ENCODE measurements around the gene WDR86.

The WDR86 gene

DNA sequence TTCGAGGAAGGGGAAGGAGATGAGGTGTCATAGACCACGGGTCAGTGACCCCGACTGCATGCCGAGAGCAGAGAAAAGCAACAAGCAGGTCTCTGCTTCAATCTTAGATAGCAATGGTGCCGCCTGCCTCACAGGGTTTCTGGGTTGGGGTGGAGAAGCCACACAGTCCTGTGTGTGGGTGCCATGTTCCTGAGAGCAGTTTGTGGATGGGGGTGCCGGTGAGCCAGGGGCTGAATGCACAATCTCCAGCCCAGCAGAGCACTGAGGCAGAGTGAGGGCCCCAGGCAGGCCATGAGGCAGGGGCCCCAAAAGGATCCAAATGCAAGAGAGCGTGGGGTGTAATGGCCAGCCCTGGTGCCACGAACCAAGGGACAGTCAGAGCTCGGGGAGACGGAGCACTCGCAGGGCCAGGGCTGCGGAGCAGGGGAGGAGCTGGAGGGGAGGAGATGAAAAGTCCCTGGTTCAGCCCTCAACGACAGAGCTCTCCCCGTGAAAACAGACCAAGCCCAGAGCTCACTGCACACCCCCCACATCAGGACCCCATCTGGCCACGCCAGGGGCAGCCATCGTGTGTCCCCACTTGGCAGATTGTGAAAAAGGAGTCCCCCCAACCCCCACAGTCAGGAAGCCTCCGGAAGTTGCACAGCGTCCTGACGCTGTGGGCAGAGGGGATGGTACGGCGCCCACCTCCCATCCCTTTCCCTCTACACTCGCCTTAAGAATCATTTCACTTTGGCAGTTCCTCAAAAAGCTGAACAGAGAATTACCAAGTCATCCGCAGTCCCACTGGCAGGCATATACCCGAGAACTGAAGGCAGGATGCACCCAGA lies 19.9 kb downstream of the WDR86 start:
- no peak for FAIRE-seq

- FAIRE-seq, result no peak
These were observed 20.6 kb downstream of the WDR86 start for GRCh38 chr7:151389096-151389767.

DNA sequence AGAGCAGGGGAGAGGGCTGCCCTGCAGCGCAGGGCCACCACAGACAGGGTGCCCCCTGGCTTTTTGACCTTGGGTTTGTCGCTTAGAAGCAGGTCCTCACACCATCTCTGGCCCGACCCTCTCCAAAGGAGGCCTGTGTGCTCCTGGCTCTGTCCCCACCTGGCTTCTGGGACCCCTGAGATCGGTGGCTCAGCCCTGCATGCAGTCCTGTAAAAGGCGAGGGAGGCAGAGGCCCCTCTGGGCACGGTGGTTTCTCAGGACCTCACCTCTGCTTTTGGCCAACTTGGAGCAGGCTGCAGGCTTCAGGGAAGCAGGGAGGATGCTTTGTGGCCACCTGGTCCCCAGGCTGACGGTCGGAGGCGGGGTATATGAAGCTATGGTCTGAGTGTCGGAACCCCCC lies 21.4 kb downstream of the WDR86 start:
- no peak for FAIRE-seq

GRCh38 chr7:151388007-151388297 lies 21.9 kb downstream of the WDR86 start:
- FAIRE-seq, result no peak

DNA sequence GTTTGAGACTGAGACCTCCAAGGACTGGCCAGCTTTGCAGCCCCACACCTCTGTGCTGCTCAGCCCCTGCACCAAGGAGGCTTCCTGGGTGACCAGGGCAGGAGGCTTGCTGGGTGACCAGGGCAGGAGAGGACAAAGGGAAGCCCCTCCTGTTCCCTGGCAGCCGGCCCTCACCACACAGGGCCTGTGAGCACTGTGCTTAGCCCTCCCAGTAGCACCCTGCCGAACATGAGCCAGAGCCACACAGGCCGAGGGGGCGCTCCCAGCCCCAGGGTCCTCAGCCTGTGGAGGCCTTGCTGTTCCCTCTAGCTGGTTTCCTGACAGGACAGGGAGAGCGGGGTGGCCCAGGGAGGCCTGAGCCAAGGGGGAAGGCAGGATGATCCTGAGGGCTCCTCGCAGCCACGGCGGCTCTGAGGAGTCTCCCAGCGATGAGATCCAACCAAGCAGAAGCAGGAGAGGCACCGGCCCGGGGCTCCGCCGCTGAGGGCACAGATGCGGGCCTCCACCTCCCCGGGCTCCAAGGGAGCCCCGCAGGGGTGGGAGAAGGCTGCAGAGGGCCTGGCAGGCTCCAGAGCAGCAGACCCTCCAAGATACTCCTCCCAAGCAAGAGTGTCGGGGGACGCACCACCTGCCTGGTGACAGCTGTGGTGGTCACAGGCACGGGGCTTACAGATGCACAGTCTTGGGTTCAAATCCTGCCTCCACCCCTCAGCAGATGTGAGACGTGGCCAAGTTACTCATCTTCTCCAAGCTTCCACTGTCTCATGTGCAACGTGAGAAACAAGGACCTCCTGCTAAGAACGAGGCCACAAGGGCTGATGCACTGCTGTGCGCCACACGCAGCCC lies 22.5 kb downstream of the WDR86 start:
- FAIRE-seq, result no peak

DNA sequence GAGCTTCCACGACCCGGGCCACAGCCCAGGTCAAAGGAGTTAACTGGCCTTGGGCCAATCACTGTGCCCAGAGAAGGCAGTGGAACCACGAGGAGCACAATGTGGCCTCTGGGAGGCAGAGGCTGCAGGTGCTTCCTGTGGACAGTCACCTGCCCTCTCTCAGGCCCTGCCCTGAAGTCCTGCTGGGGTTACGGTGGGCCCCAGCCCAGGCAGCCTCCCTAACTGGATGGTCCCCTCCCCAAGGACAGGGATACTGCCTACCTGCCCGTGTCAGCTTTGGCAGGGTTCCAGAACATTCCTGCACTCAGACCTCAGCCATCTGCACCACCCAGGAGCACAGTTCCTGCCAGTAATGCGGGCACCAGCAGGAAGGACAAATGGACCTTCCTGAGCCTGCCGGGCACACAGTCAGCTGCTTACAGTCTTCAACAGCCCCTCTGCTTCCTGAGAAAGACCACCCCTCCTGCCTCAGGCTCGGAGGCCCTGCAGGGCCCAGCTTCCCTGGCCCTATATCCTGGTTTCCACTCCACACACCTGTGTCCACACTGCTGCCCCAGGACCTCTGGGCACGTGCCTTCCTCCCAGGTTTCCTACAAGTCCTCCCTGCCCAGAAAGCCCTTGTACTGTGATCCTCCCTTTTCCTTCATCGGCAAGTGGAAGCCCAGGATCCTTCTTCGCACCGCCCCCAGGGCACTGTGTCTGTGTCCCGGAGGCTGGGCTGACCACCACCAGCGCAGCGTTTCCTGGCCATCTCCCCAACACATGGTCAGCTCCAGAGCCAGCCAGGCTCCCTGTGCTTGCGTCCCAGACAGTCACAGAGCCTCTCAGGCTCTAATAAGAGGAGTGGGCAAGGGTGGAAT lies 23.3 kb downstream of the WDR86 start:
- FAIRE-seq, result no peak

DNA sequence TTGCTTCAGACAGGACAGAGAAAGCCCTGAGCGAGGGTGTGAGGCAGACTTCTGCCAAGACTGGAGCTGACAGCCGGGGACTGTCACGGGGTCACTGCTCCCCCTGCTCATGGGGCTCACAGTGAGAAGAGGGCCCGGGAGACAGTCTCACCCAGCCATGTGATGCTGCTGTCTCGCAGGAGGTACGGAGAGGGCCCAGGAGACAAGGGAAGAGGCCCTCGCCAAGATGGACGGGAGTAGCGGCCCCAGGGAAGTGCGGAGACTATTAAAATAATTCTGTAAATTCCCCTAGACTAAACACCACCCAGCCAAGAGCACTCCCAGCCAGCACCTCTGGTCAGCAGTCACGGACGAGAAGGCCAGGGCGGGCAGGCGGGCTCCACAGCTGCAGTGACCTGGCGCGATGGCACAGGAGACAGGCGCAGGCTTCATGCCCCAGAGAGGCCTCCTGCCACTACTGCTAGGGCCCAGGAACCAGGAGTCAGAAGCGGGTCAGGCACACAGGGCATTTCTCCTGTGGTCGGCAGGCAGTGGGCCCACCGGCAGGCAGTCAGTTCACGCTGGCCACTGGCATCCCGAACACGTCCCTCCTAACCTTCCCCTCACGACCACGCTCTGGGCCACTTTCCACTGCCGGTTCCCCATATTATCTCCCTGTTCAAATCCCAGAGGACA lies 24.1 kb downstream of the WDR86 start:
- no peak for FAIRE-seq

- FAIRE-seq, result no peak
These were observed 24.8 kb downstream of the WDR86 start for GRCh38 chr7:151384776-151385625.

DNA sequence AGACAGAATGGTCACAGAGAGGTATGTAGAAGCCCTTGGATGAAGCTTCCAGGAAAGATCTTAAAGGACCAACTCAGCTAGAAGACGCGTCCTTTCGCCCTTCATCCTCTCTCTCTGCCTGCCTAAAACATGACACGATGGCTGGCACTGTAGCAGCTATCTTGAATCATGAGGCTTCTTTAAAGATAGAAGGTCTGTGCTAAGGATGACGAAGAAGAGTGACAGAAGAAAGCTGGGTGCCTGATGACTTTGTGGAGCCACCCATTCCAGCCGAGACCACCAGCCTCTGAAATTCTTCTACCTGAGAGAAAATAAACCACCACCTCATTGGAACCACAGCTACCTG lies 25.5 kb downstream of the WDR86 start:
- no peak for FAIRE-seq

DNA sequence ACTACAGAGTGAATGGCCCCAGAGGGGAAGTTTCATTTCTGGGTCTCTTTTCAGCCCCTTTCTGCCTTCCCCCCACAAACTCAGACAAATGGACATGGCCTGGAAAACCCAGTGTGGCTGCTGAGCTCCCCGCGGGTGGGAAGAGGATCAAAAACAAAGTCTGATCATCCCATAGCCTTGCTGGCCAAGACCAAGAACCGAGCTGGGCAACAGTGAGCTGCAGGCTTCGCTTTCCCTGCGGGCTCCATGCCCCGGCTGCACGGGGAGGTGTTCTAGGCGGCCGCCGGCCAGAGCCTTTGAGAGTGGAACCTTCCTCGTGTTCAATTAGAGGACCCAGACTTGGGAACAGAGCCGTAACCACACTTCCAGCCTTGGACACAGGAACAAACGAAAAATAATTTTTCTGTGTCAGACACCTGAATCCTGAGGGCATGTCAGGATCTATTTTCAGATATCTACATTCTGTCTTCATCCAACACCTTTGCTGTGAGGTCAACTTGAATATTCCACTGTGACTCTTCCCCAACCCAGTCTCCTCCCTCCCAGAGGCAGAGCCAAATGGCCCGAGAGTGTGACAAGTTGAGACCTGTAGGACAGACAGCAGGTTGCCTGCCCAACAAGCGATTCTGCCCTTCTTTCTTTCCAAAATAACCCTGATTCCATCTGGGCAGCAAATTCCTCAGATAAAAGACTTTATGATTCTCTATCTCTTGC lies 26.0 kb downstream of the WDR86 start:
- no peak for FAIRE-seq

DNA sequence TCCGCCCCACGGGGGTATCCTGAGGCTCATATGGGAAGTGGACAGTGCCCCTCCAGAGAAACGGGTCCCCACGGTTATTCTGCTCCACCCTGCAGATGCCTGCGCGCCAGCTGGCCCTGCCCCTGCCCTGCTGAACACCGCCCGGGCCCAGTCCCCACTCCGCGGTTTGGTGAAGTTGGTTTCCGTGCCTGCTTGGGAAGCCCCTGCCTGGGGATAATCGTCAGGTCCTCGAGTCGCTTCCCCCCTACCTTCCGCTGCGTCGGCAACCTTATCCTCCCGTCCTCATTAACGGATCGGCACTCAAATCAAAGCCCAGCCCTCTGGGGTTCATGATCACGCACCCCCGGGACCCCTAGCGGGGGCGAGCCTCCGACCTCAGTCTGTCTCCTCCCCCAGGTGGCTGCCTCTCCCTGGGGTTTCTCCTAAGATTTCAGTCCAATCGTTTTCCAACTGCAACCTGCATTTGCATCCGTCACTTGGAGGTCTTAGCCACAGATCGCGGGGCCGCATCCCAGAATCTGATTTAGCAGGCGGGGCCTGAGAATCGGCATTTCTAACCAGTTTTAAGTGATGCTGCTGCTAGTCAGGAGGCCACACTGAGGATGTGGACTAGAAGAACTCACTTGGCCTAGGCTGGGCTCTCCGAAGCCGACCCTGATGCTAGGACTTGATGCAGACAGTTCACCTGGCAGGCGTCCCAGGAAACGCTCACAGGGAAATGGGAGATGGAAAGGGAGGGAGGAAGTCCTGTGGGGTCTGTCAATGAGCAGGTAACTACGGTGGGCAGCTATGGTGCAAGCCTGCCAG lies 27.6 kb downstream of the WDR86 start:
- no peak for FAIRE-seq

DNA sequence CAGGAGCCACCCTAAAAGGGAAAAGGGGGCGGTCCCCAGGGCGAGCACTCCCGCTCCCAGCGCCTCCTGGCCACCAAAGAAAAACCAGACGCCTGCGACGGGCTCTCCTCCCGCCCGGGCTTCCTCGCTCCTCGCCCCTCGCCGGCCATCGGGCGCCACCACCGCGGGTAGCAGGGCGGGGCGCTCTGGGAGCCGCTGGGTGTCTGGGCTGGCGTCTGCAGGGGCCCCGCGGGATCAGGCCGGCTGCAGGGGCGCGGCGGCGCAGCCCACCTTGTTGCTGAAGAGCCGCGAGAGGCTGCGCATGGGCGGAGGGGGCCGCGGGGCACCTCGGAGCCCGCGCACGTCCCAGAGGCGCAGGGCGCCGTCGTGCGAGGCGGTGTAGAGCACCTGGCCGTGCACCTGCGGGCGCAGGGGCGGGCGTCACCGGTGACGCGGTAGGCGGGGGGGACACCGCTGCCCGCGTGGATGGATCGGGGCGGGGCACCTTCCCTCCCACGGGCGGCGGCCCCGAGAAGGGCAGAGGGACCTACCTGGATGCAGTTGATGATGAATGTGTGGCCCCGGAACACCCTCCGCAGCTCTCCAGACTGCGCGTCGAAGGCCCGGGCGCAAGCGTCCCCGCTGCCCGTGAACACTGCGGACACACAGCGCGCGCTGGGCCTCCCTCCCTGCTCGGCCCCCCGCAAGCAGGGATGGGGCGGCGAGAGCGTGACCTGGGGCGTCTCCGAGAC lies 28.3 kb downstream of the WDR86 start:
- FAIRE-seq, result no peak

DNA sequence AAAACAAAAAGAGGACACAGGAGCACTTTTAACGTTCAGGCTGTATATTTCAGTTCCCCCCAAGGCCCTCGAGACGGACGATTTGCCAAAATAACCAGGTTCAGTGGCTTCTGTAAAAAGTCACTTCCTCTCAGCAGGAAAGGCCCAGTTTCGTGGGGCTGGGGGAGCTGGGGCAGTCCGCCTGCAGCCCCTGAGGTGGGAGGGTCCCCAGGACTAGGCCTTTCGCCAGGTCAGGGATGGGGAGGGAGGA lies 28.8 kb downstream of the WDR86 start:
- FAIRE-seq, result no peak

DNA sequence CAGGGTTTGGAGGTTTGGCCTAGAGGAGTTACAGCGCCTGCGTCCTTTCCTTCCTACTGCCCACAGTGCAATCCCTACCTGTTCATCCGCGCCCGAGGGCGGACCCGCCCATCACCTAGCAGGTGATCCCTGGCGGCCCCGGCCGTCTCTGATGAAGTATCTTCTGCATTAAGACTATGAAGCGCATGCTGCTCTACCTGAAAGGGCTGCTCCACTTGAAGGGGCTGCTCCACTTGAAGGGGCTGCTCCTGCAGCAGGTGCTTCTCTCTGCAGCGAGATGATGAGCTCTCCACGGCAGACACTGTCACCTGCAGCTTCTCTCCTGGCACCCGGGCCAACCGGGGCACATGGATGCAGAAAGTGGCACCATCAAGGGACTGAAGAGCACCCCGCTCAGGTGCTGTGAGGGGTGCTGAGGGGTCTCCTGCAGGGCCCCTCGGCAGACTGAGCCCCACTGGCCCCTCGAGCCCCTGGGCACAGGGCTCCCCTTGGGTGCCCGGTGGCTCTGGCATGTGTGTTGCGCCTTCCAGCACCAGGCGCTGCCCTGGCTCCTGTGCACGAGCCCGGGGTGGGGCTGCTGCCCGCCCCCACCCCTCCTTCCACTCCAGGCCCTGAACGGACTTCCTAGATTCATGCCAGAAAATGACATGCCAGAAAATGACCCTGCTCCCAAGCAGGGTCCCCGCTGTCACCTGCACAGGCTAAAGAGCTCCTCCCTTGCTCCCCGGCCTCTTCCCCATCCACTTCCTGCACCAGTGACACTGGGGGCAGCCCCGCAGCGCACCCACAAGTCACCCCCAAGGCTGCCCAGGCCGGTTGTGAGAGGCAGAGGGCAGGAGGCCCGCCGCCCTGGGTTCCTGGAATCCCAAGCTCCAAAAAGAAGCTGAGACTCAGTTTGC lies 29.4 kb downstream of the WDR86 start:
- FAIRE-seq, result no peak

- no peak for FAIRE-seq
These were observed 30.2 kb downstream of the WDR86 start for GRCh38 chr7:151379534-151380198.

DNA sequence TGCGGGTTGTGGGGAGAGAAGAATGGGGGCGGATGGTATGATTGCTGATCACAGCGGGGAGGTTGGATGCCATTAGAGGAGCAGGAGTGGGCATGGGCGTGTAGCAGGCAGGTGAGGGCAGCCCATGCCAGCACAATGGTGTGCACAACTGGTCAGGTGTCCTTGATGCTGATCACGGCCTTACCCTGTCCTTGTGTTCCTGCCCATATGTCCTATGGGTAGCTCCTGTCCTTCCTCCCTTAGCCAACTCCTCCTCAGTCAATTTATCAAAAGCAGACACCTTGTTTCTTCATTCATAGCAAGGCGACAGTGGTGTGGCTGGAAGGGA lies 30.7 kb downstream of the WDR86 start:
- no peak for FAIRE-seq

- no peak for FAIRE-seq
These were observed 31.2 kb downstream of the WDR86 start for GRCh38 chr7:151378496-151379192.
